Neuron (in vitro differentiated cells): ENCODE measurements around the gene CHD5.
A peak's percentile ranks its signal among the peaks of the same experiment; 100 is the strongest.

ENCODE experiments used
- H2AFZ ChIP-seq: one replicate; pipeline ENCODE4 v1.6.1; 2013; ENCODE audit warnings: low read depth, mild to moderate bottlenecking, inconsistent platforms, low read length, moderate library complexity
- H3K27me3 ChIP-seq: one replicate; pipeline ENCODE4 v1.6.1; 2013; ENCODE audit warnings: low read length; ENCODE audit not compliant: insufficient read depth
- H3K36me3 ChIP-seq: one replicate; pipeline ENCODE4 v1.6.1; 2013; ENCODE audit warnings: low read length; ENCODE audit not compliant: insufficient read depth
- H3K4me1 ChIP-seq: one replicate; pipeline ENCODE4 v1.6.1; 2013; ENCODE audit warnings: low read length; ENCODE audit not compliant: insufficient read depth
- H3K4me3 ChIP-seq: 2 replicates; pipeline ENCODE4 v1.5.1; 2013; ENCODE audit warnings: mild to moderate bottlenecking, low read length, moderate library complexity
- H3K9me3 ChIP-seq: one replicate; pipeline ENCODE4 v1.6.1; 2013; ENCODE audit warnings: low read length

CHD5 gene

DNA sequence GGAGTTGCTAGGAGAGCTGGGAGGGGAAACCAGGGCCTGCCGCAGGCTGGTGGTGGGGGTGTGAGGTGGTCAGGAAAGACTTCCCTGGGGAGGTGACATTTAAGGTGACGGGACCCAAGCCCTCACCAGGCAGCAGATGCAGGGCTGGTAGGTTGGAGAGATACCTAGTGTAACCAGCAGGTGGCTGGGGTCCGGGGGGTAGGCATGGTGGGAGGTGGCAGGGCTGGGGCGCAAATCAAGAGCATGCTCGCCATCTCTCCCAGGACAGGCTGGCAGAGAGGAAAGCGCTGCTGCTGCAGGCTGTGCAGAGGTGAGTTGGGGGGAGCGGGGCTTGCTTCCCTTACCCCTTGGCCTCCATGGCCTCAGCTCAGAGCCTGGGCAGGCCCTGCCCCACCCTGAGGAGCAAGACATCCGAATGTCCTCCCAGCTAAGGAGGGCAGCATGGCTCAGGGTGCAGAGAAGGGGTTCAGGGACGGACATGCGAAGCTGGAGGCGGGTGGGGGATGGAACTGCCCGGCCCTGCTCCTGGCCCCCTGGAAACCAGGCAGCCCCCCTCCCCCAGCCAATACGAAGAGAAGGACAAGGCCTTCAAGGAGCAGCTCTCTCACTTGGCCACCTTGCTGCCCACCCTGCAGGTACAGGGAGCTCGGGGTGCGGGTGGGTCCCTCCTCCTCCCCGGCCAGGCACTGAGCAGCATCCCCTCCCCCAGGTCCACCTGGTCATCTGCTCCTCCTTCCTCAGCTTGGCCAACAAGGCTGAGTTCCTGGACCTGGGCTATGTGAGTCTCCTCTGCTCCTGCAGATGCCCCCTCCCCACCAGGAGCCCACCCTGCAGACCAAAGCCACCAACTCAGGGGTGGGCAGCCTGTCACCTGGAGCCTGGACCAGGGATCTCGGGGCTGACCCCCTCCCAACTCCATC, 29.8 kb upstream of the CHD5 start:
- Histone ChIP-seq H3K9me3 (no peaks in the 10 kb centered on the region), H3K36me3 (no peaks in the 10 kb centered on the region), H3K27me3 (peaks cover 10% of the 10 kb centered on the region), H2AFZ (no peak overlapping the region), H3K4me1 (peaks cover 6% of the 10 kb centered on the region), H3K4me3 (peak overlapping the region; percentile 44)

DNA sequence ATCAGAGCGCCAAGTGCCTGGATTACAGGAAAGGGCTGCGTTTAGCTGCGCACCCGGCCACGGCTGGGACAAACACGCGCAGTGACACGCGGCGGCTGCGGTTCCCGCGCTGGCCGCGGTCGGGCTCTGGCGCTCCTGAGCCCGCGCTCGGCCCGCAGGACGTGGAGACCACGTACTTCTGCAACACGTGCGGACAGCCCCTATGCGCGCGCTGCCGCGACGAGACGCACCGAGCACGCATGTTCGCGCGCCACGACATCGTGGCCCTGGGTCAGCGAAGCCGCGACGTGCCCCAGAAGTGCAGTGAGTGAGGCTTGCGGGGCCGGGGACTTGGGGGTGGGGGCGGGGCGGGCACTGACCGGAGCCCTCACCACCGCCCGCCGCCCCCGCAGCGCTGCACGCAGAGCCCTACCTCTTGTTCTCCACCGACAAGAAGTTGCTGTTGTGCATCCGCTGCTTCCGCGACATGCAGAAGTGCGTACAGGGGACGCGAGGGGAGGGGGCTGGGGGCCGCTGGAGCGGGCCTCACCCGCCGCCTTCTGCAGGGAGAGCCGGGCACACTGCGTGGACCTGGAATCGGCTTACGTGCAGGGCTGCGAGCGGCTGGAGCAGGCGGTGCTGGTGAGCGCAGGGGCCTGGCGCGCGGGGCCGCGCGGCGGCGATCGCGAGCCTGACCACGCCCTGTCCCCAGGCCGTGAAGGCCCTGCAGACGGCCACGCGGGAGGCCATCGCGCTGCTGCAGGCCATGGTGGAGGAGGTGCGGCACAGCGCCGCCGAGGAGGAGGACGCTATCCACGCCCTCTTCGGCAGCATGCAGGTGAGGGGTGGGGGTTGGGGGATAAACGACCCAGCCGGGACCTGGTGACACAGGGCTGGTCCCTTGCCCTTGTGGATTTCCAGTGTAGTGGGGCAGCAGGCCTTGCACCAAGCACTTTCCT, 28.9 kb upstream of the CHD5 start:
- Histone ChIP-seq H3K4me1 (peaks cover 6% of the 10 kb centered on the region), H3K36me3 (no peaks in the 10 kb centered on the region), H3K27me3 (peaks cover 10% of the 10 kb centered on the region), H2AFZ (no peak overlapping the region), H3K9me3 (no peaks in the 10 kb centered on the region), H3K4me3 (peak overlapping the region; percentile 44)

GRCh38 chr1:6207921-6208320, 27.8 kb upstream of the CHD5 start:
- Histone ChIP-seq H2AFZ (no peak overlapping the region), H3K4me3 (no peak overlapping the region), H3K36me3 (no peaks in the 10 kb centered on the region), H3K9me3 (no peaks in the 10 kb centered on the region), H3K4me1 (peaks cover 6% of the 10 kb centered on the region), H3K27me3 (peaks cover 10% of the 10 kb centered on the region)

- H3K36me3 ChIP-seq, result no peaks in the 10 kb centered on the region
- H3K27me3 ChIP-seq, result peaks cover 10% of the 10 kb centered on the region
- H2AFZ ChIP-seq, result no peak overlapping the region
- peaks cover 6% of the 10 kb centered on the region for H3K4me1 ChIP-seq
- H3K4me3 ChIP-seq, result no peak overlapping the region
- H3K9me3 ChIP-seq, result no peaks in the 10 kb centered on the region
Observed at GRCh38 chr1:6207075-6207885, 27.2 kb upstream of the CHD5 start.

GRCh38 chr1:6206520-6206855, 26.4 kb upstream of the CHD5 start:
- Histone ChIP-seq H3K36me3 (no peaks in the 10 kb centered on the region), H3K27me3 (peaks cover 10% of the 10 kb centered on the region), H3K9me3 (no peaks in the 10 kb centered on the region), H2AFZ (no peak overlapping the region), H3K4me3 (no peak overlapping the region), H3K4me1 (peaks cover 6% of the 10 kb centered on the region)

- Histone ChIP-seq H3K27me3 (peaks cover 10% of the 10 kb centered on the region), H3K36me3 (no peaks in the 10 kb centered on the region), H3K4me1 (peaks cover 6% of the 10 kb centered on the region), H3K9me3 (no peaks in the 10 kb centered on the region), H3K4me3 (no peak within 1 kb of the TSS), H2AFZ (no peak within 1 kb of the TSS)
Observed at GRCh38 chr1:6205849-6206519, 25.9 kb upstream of the CHD5 start, which contains the start of gene RNF207. RNF207 (plus strand) TSS chr1:6206119; CDS start chr1:6206536, 417 bp downstream.

- Histone ChIP-seq H2AFZ (no peak overlapping the region), H3K4me1 (peaks cover 21% of the 10 kb centered on the region), H3K27me3 (peaks cover 10% of the 10 kb centered on the region), H3K4me3 (no peak overlapping the region), H3K9me3 (no peaks in the 10 kb centered on the region), H3K36me3 (peaks cover 6% of the 10 kb centered on the region)
Observed at GRCh38 chr1:6202256-6202655, 22.1 kb upstream of the CHD5 start.

- Histone ChIP-seq H3K36me3 (peaks cover 20% of the 10 kb centered on the region), H3K27me3 (no peaks in the 10 kb centered on the region), H3K4me3 (peak overlapping the region; percentile 95), H2AFZ (peak overlapping the region; percentile 78), H3K9me3 (no peaks in the 10 kb centered on the region), H3K4me1 (peaks cover 23% of the 10 kb centered on the region)
Observed at GRCh38 chr1:6200188-6200809, 20.2 kb upstream of the CHD5 start.

GRCh38 chr1:6199298-6200187, 19.4 kb upstream of the CHD5 start, which contains the start of gene RPL22:
RPL22 (minus strand) TSS chr1:6199595; CDS start chr1:6199573, 22 bp downstream.
- Histone ChIP-seq H3K9me3 (no peaks in the 10 kb centered on the region), H3K4me3 (peak within 1 kb of the TSS; percentile 95), H3K36me3 (peaks cover 25% of the 10 kb centered on the region), H3K27me3 (no peaks in the 10 kb centered on the region), H3K4me1 (peaks cover 21% of the 10 kb centered on the region), H2AFZ (peak within 1 kb of the TSS; percentile 78)

GRCh38 chr1:6198646-6199297, 18.7 kb upstream of the CHD5 start:
- peaks cover 33% of the 10 kb centered on the region for H3K36me3 ChIP-seq
- no peaks in the 10 kb centered on the region for H3K9me3 ChIP-seq
- H3K4me1 ChIP-seq, result peaks cover 21% of the 10 kb centered on the region
- peak overlapping the region; percentile 95 for H3K4me3 ChIP-seq
- no peak overlapping the region for H2AFZ ChIP-seq
- H3K27me3 ChIP-seq, result no peaks in the 10 kb centered on the region
